GM12878 (cell line): ENCODE measurements around the gene IL18. TPM values are rescaled to one million over a fixed set of nuclear protein-coding genes. Genes with fewer than 3 reads are reported as not detected.
A peak's percentile ranks its signal among the peaks of the same experiment; 100 is the strongest.

ENCODE experiments used
- ATAC-seq: fragments of 200-7000 bp; cut with Tn5 transposase; 3 replicates; pipeline ENCODE4 v1.9.1; 2020; ENCODE audit warnings: mild to moderate bottlenecking, moderate library complexity
- BruUV-seq: library from RNA; stranded (reverse); fragments of 400-500 nt; replicated peaks from 2 replicates; lab custom pipeline; 2021; lab: Mats Ljungman, UMichigan
- CTCF ChIA-PET: fragments of 300-600 bp; sonication (Branson Sonifier 250); formaldehyde crosslinking; extraction: SDS; loops from one replicate; lab custom pipeline; 2021; ENCODE audit warnings: inconsistent platforms; lab: Yijun Ruan, JAX
- POLR2A ChIA-PET: fragments of 350-600 bp; formaldehyde crosslinking; extraction: SDS; loops from one replicate; lab custom pipeline; 2021; ENCODE audit warnings: inconsistent platforms; lab: Charles Lee
- RAD21 ChIA-PET: fragments of 300-600 bp; sonication (Branson Sonifier 250); formaldehyde crosslinking; loops from one replicate; lab custom pipeline; 2023; ENCODE audit warnings: antibody characterized with exemption; ENCODE audit not compliant: unreplicated experiment; lab: Charles Lee
- SMC1A ChIA-PET: fragments of 300-600 bp; sonication (Branson Sonifier 250); formaldehyde crosslinking; loops from one replicate; lab custom pipeline; 2023; ENCODE audit not compliant: unreplicated experiment, uncharacterized antibody; lab: Charles Lee
- DNase-seq: peaks from one replicate; pipeline ENCODE4 v3.0.0-alpha.2; 2011; ENCODE audit warnings: low read depth, low spot score
- FAIRE-seq: peaks from 3 replicates; lab custom pipeline; 2011; peaks lifted over from hg19 to GRCh38; lab: Jason Lieb, UNC
- H2AFZ ChIP-seq: 2 replicates; pipeline ENCODE4 v1.6.0; 2011; ENCODE audit warnings: low read depth, low read length, control low read depth; ENCODE audit not compliant: control insufficient read depth
- H3K27ac ChIP-seq: 2 replicates; pipeline ENCODE4 v1.5.1; 2011; ENCODE audit warnings: control low read depth; ENCODE audit not compliant: control insufficient read depth, insufficient read depth
- H3K27me3 ChIP-seq, 2 experiments: replicated peaks in 1 of 2; 2 replicates each; pipeline versions ENCODE4 v1.6.0 to v1.6.1; 2011; ENCODE audit warnings: low read length in 1 of 2; ENCODE audit not compliant: control insufficient read depth in 2 of 2, insufficient read depth in 2 of 2
- H3K36me3 ChIP-seq, 2 experiments: 2 replicates each; pipeline ENCODE4 v1.5.1; 2011; ENCODE audit warnings: low read length in 1 of 2; ENCODE audit not compliant: control insufficient read depth in 2 of 2, insufficient read depth in 2 of 2
- H3K4me1 ChIP-seq: 2 replicates; pipeline ENCODE4 v1.6.1; 2011; ENCODE audit warnings: mild to moderate bottlenecking, low read length, moderate library complexity, mixed read lengths; ENCODE audit not compliant: control insufficient read depth, insufficient read depth
- H3K4me2 ChIP-seq: 2 replicates; pipeline ENCODE4 v1.6.0; 2011; ENCODE audit warnings: control low read depth; ENCODE audit not compliant: control insufficient read depth, insufficient read depth
- H3K4me3 ChIP-seq: fragments of 200-600 bp; sonication (generic); 2 replicates; pipeline ENCODE4 v1.5.1; 2016
- H3K79me2 ChIP-seq: 2 replicates; pipeline ENCODE4 v1.6.0; 2011; ENCODE audit warnings: low read length; ENCODE audit not compliant: control insufficient read depth, insufficient read depth
- H3K9ac ChIP-seq: 2 replicates; pipeline ENCODE4 v1.8.0; 2011; ENCODE audit warnings: low read length, control low read depth, mixed read lengths; ENCODE audit not compliant: control insufficient read depth, insufficient read depth
- H3K9me3 ChIP-seq: replicated peaks from 3 replicates; pipeline ENCODE4 v1.5.1; 2011; ENCODE audit warnings: mild to moderate bottlenecking, low read length; ENCODE audit not compliant: control insufficient read depth, insufficient read depth
- H4K20me1 ChIP-seq: 2 replicates; pipeline ENCODE4 v1.6.0; 2011; ENCODE audit not compliant: control insufficient read depth, insufficient read depth
- BCL11A ChIP-seq: IDR thresholded peaks from 2 replicates; pipeline ENCODE4 v1.6.1; 2011; ENCODE audit warnings: low read depth, low read length
- CBX5 ChIP-seq: sonication (generic); IDR thresholded peaks from 2 replicates; pipeline ENCODE4 v1.6.1; 2016; ENCODE audit warnings: low read depth, moderate library complexity, mild to moderate bottlenecking, inconsistent platforms
- EED ChIP-seq: sonication (generic); IDR thresholded peaks from 2 replicates; pipeline ENCODE4 v1.6.1; 2016; ENCODE audit warnings: antibody characterized with exemption, low read depth
- EZH2 ChIP-seq: IDR thresholded peaks from 2 replicates; pipeline ENCODE4 v1.6.1; 2012; ENCODE audit warnings: low read depth, mild to moderate bottlenecking, control low read depth, inconsistent platforms, low read length, borderline replicate concordance; ENCODE audit not compliant: control insufficient read depth
- NR2C2 ChIP-seq: IDR thresholded peaks from 2 replicates; pipeline ENCODE4 v1.6.1; 2011; ENCODE audit warnings: borderline replicate concordance, low read depth; ENCODE audit not compliant: control insufficient read depth, insufficient read length
- WRNIP1 ChIP-seq: IDR thresholded peaks from 2 replicates; pipeline ENCODE4 v1.6.1; 2011; ENCODE audit warnings: low read depth, low read length, improper control_type of control experiment, borderline replicate concordance
- ZBTB40 ChIP-seq: fragments of 450-650 bp; IDR thresholded peaks from 2 replicates; pipeline ENCODE4 v1.6.1; 2016; ENCODE audit warnings: mild to moderate bottlenecking, moderate library complexity, borderline replicate concordance
- WGBS: methylation state at CpG from one replicate; pipeline ENCODE4 v1.1.6; 2016; ENCODE audit warnings: low lambda C conversion rate; ENCODE audit not compliant: insufficient replicate concordance, insufficient coverage; ENCODE audit errors: missing lambda C conversion rate; 5-methylcytosine and 5-hydroxymethylcytosine counted together
- in situ Hi-C: fragments of 300-500 bp; cut with MboI; formaldehyde crosslinking; loops from 9 replicates; pipeline ENCODE4 v1.14.3; 2018; ENCODE audit warnings: mixed read lengths
- intact Hi-C: fragments of 100-400 bp; cut with micrococcal nuclease; formaldehyde crosslinking; loops from one replicate; pipeline ENCODE4 v1.14.2; 2022; ENCODE audit not compliant: unreplicated experiment
- polyA plus RNA-seq, 11 experiments: library from polyadenylated mRNA; depleted of rRNA in 4 of 11; unstranded in 6 of 11; stranded (reverse) in 5 of 11; fragments of >200 nt; fragmentation: Nextera tagmentation in 4 of 11; fragmentation: Illumina TruSeq in 1 of 11; extraction: Ambion mirVana in 4 of 11; extraction: Trizol in 1 of 11; gene quantifications; 1 replicate in 1 of 11; 2 replicates in 10 of 11; pipeline versions ENCODE4 v1.2.1 to v1.2.3, GENCODE V29; 2011 to 2016; ENCODE audit warnings: inconsistent platforms in 2 of 11, missing spikeins in 2 of 11, low read depth in 1 of 11
- total RNA-seq, 4 experiments: library from RNA; depleted of rRNA in 3 of 4; stranded (reverse); fragments of >200 nt in 3 of 4; fragmentation: Illumina TruSeq in 1 of 4; extraction: Trizol in 1 of 4; gene quantifications; 2 replicates each; pipeline versions ENCODE4 v1.2.1 to v1.2.3, GENCODE V29; 2013 to 2021
- TF ChIP-seq, protein P1 (sequence below): fragments of 450-650 bp; formaldehyde crosslinking; IDR thresholded peaks from 2 replicates; pipeline ENCODE4 v1.4.0; 2022; ENCODE audit warnings: mild to moderate bottlenecking, moderate library complexity

Gene IL18
- total and polyA plus RNA-seq, 10 of the 15 experiments (the other 5 are each of a cell fraction or from before 2014, with no cell fraction given) = 0.12 to 0.42 (median 0.24) TPM

GRCh38 chr11:112175599-112175952, 11.7 kb upstream of the IL18 start:
- no TSS peak for BruUV-seq
- TF ChIP-seq EED (no peak), NR2C2 (no peak), BCL11A (no peak), EZH2 (no peak), ZBTB40 (no peak), WRNIP1 (no peak), CBX5 (no peak)
- TF ChIP-seq, protein P1, sequence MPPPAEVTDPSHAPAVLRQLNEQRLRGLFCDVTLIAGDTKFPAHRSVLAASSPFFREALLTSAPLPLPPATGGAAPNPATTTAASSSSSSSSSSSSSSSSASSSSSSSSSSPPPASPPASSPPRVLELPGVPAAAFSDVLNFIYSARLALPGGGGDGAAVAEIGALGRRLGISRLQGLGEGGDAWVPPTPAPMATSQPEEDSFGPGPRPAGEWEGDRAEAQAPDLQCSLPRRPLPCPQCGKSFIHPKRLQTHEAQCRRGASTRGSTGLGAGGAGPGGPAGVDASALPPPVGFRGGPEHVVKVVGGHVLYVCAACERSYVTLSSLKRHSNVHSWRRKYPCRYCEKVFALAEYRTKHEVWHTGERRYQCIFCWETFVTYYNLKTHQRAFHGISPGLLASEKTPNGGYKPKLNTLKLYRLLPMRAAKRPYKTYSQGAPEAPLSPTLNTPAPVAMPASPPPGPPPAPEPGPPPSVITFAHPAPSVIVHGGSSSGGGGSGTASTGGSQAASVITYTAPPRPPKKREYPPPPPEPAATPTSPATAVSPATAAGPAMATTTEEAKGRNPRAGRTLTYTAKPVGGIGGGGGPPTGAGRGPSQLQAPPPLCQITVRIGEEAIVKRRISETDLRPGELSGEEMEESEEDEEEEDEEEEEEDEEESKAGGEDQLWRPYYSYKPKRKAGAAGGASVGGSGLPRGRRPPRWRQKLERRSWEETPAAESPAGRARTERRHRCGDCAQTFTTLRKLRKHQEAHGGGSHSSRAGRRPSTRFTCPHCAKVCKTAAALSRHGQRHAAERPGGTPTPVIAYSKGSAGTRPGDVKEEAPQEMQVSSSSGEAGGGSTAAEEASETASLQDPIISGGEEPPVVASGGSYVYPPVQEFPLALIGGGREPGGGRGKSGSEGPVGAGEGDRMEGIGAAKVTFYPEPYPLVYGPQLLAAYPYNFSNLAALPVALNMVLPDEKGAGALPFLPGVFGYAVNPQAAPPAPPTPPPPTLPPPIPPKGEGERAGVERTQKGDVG = no peak
- intact Hi-C loops = loop anchor here (5.0 to 10.0 kb wide), 3 partner anchors 63 to 241 kb away; partner anchors contain the start of gene DIXDC1
- Histone ChIP-seq H4K20me1 (no peaks in the 10 kb centered on the region), H3K27me3 (no peaks in the 10 kb centered on the region), H3K27ac (no peak overlapping the region), H3K9me3 (no peaks in the 10 kb centered on the region), H3K4me1 (peaks cover 8% of the 10 kb centered on the region), H3K4me3 (no peak overlapping the region), H3K36me3 (no peaks in the 10 kb centered on the region), H3K9ac (no peak overlapping the region), H3K79me2 (no peaks in the 10 kb centered on the region), H3K4me2 (0 out of 2 replicates have a peak overlapping the region, but pooled peaks have one; percentile 21), H2AFZ (no peak overlapping the region; the same call in 1 of the 2 replicates)
- DNase-seq = no peak
- no peak for ATAC-seq
- RAD21 ChIA-PET = interaction anchor here (0.7 to 1.1 kb wide), 3 partner anchors 63 to 248 kb away, joined by 3 to 7 read pairs (median 6); no protein-coding TSS in a partner anchor
- CTCF ChIA-PET = interaction anchor here (0.6 to 3.2 kb wide), 12 partner anchors 14 to 245 kb away, joined by 3 to 24 read pairs (median 4); no protein-coding TSS in a partner anchor
- FAIRE-seq = no peak
- SMC1A ChIA-PET = interaction anchor here (0.8 to 1.4 kb wide), 3 partner anchors 65 to 244 kb away, joined by 3 to 4 read pairs (median 3); no protein-coding TSS in a partner anchor
- POLR2A ChIA-PET = no interaction called here
- WGBS = 35% methylated on average over 4 of the region's 4 CpGs
- in situ Hi-C loops = no loop called here
